HepG2 (cell line): ENCODE data around the gene DRC7. TPM values are rescaled to one million over a fixed set of nuclear protein-coding genes. Genes with fewer than 3 reads are reported as not detected.

Experiments
- CBFB ChIP-seq: sonication (generic); formaldehyde crosslinking; IDR thresholded peaks from 2 replicates; pipeline ENCODE4 v1.4.0; 2020; ENCODE audit warnings: missing genetic modification reagents
- HNF1B ChIP-seq: sonication (generic); formaldehyde crosslinking; IDR thresholded peaks from 2 replicates; pipeline ENCODE4 v1.5.1; 2020; ENCODE audit warnings: mild to moderate bottlenecking, moderate library complexity, missing genetic modification reagents
- IKZF5 ChIP-seq: IDR thresholded peaks from 2 replicates; pipeline ENCODE4 v1.6.1; 2018; ENCODE audit warnings: missing genetic modification reagents, mild to moderate bottlenecking, missing compliant biosample characterization
- NFE2L1 ChIP-seq: sonication (generic); formaldehyde crosslinking; IDR thresholded peaks from 2 replicates; pipeline ENCODE4 v1.4.0; 2020; ENCODE audit warnings: missing genetic modification reagents, mild to moderate bottlenecking, borderline replicate concordance
- NFKBIZ ChIP-seq: IDR thresholded peaks from 2 replicates; pipeline ENCODE4 v1.6.1; 2018; ENCODE audit warnings: missing genetic modification reagents, missing compliant biosample characterization
- NFYB ChIP-seq: sonication (generic); formaldehyde crosslinking; IDR thresholded peaks from 2 replicates; pipeline ENCODE4 v1.4.0; 2020; ENCODE audit warnings: missing genetic modification reagents
- PITX1 ChIP-seq: sonication (generic); formaldehyde crosslinking; IDR thresholded peaks from 2 replicates; pipeline ENCODE4 v1.5.1; 2020; ENCODE audit warnings: mild to moderate bottlenecking, missing genetic modification reagents
- SKI ChIP-seq: fragments of 450-650 bp; IDR thresholded peaks from one replicate; pipeline ENCODE4 v1.6.1; 2018; ENCODE audit warnings: mild to moderate bottlenecking; ENCODE audit not compliant: partially characterized antibody
- SNAPC5 ChIP-seq: sonication (generic); formaldehyde crosslinking; IDR thresholded peaks from 2 replicates; pipeline ENCODE4 v1.8.1; 2023; ENCODE audit warnings: mild to moderate bottlenecking, missing genetic modification reagents, borderline replicate concordance
- SUZ12 ChIP-seq: fragments of 150-350 bp; IDR thresholded peaks from 2 replicates; pipeline ENCODE4 v1.6.1; 2014; ENCODE audit warnings: low read depth, low read length
- ZKSCAN5 ChIP-seq: sonication (generic); formaldehyde crosslinking; IDR thresholded peaks from 2 replicates; pipeline ENCODE4 v1.5.1; 2020; ENCODE audit warnings: mild to moderate bottlenecking, missing genetic modification reagents
- ZNF17 ChIP-seq: sonication (generic); formaldehyde crosslinking; IDR thresholded peaks from 2 replicates; pipeline ENCODE4 v1.5.0; 2020; ENCODE audit warnings: mild to moderate bottlenecking, missing genetic modification reagents
- ZNF326 ChIP-seq: sonication (generic); formaldehyde crosslinking; IDR thresholded peaks from 2 replicates; pipeline ENCODE4 v1.4.0; 2020; ENCODE audit warnings: missing genetic modification reagents, borderline replicate concordance
- ZNF546 ChIP-seq: sonication (generic); formaldehyde crosslinking; conservative IDR thresholded peaks from 2 replicates; pipeline ENCODE4 v1.8.1; 2023; ENCODE audit warnings: mild to moderate bottlenecking, missing genetic modification reagents
- ZNF569 ChIP-seq: sonication (generic); formaldehyde crosslinking; IDR thresholded peaks from 2 replicates; pipeline ENCODE4 v1.5.0; 2020; ENCODE audit warnings: mild to moderate bottlenecking, missing genetic modification reagents, moderate library complexity, borderline replicate concordance
- ZNF570 ChIP-seq: sonication (generic); formaldehyde crosslinking; IDR thresholded peaks from 2 replicates; pipeline ENCODE4 v1.4.0; 2020; ENCODE audit warnings: mild to moderate bottlenecking, missing genetic modification reagents, borderline replicate concordance
- ZNF572 ChIP-seq: sonication (generic); formaldehyde crosslinking; IDR thresholded peaks from 2 replicates; pipeline ENCODE4 v1.5.1; 2020; ENCODE audit warnings: mild to moderate bottlenecking, missing genetic modification reagents
- ZNF598 ChIP-seq: sonication (generic); formaldehyde crosslinking; IDR thresholded peaks from 2 replicates; pipeline ENCODE4 v1.5.1; 2020; ENCODE audit warnings: mild to moderate bottlenecking, missing genetic modification reagents, borderline replicate concordance
- polyA plus RNA-seq, 8 experiments: library from polyadenylated mRNA; depleted of rRNA in 3 of 8; stranded (reverse) in 7 of 8; unstranded in 1 of 8; fragments of >200 nt; fragmentation: Illumina TruSeq in 4 of 8; extraction: Trizol in 4 of 8; gene quantifications; 2 replicates each; pipeline versions ENCODE4 v1.2.1 to v1.2.3, GENCODE V29; 2011 to 2016; ENCODE audit warnings: low read depth in 4 of 8, missing spikeins in 1 of 8, mixed read lengths in 1 of 8; ENCODE audit not compliant: insufficient read depth in 1 of 8
- total RNA-seq, 5 experiments: library from RNA; depleted of rRNA; stranded (reverse); fragments of >200 nt; fragmentation: Illumina TruSeq; extraction: Trizol; gene quantifications; 2 replicates each; pipeline ENCODE4 v1.2.3, GENCODE V29; 2016; ENCODE audit warnings: low read depth in 1 of 5
- TF ChIP-seq, protein P1 (sequence below): sonication (generic); formaldehyde crosslinking; IDR thresholded peaks from 2 replicates; pipeline ENCODE4 v1.4.0; 2020; ENCODE audit warnings: mild to moderate bottlenecking, missing genetic modification reagents, borderline replicate concordance

Gene DRC7
- total and polyA plus RNA-seq, 2 of the 13 experiments (the other 11 are each of a cell fraction or from before 2014, with no cell fraction given) = 2.7 to 3.4 TPM

- no peak for TF ChIP-seq ZNF17 (CRISPR knock-in tag)
- TF ChIP-seq ZNF326 (CRISPR knock-in tag) = no peak
- TF ChIP-seq PITX1 = no peak
- TF ChIP-seq SUZ12 = no peak
- no peak for TF ChIP-seq NFKBIZ
- TF ChIP-seq CBFB (CRISPR knock-in tag) = no peak
- TF ChIP-seq, protein P1, sequence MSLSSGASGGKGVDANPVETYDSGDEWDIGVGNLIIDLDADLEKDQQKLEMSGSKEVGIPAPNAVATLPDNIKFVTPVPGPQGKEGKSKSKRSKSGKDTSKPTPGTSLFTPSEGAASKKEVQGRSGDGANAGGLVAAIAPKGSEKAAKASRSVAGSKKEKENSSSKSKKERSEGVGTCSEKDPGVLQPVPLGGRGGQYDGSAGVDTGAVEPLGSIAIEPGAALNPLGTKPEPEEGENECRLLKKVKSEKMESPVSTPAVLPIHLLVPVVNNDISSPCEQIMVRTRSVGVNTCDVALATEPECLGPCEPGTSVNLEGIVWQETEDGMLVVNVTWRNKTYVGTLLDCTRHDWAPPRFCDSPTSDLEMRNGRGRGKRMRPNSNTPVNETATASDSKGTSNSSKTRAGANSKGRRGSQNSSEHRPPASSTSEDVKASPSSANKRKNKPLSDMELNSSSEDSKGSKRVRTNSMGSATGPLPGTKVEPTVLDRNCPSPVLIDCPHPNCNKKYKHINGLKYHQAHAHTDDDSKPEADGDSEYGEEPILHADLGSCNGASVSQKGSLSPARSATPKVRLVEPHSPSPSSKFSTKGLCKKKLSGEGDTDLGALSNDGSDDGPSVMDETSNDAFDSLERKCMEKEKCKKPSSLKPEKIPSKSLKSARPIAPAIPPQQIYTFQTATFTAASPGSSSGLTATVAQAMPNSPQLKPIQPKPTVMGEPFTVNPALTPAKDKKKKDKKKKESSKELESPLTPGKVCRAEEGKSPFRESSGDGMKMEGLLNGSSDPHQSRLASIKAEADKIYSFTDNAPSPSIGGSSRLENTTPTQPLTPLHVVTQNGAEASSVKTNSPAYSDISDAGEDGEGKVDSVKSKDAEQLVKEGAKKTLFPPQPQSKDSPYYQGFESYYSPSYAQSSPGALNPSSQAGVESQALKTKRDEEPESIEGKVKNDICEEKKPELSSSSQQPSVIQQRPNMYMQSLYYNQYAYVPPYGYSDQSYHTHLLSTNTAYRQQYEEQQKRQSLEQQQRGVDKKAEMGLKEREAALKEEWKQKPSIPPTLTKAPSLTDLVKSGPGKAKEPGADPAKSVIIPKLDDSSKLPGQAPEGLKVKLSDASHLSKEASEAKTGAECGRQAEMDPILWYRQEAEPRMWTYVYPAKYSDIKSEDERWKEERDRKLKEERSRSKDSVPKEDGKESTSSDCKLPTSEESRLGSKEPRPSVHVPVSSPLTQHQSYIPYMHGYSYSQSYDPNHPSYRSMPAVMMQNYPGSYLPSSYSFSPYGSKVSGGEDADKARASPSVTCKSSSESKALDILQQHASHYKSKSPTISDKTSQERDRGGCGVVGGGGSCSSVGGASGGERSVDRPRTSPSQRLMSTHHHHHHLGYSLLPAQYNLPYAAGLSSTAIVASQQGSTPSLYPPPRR (CRISPR knock-in tag) = no peak
- no peak for TF ChIP-seq ZNF570
- TF ChIP-seq HNF1B (CRISPR knock-in tag) = no peak
- TF ChIP-seq ZNF572 = 0 out of 2 replicates have a peak, but pooled peaks have one; percentile 4
- no peak for TF ChIP-seq IKZF5 (CRISPR knock-in tag)
- TF ChIP-seq SKI = no peak
- no peak for TF ChIP-seq ZNF569 (CRISPR knock-in tag)
- no peak for TF ChIP-seq SNAPC5 (CRISPR knock-in tag)
- no peak for TF ChIP-seq ZNF546
- no peak for TF ChIP-seq ZKSCAN5
- TF ChIP-seq NFYB = no peak
- no peak for TF ChIP-seq ZNF598
- TF ChIP-seq NFE2L1 (CRISPR knock-in tag) = 0 out of 2 replicates have a peak, but pooled peaks have one; percentile 17
Measured at GRCh38 chr16:57661936-57662906, 32.4 kb upstream of the DRC7 start (continued).
